Neutrophil (primary cell): ENCODE results near the gene LRIG2.
"Not testable (repeated sequence)": the region's sequence is repeated elsewhere in the genome, so short reads cannot be mapped to it uniquely, and the experiment has no call there.

Source experiments
- H3K27ac ChIP-seq: fragments of 200-600 bp; sonication (generic); 2 replicates; pipeline ENCODE4 v1.5.1; 2016; ENCODE audit warnings: mild to moderate bottlenecking, moderate library complexity
- H3K27me3 ChIP-seq: fragments of 200-600 bp; sonication (generic); 2 replicates; pipeline ENCODE4 v1.6.0; 2016; ENCODE audit warnings: mild to moderate bottlenecking
- H3K36me3 ChIP-seq: fragments of 200-600 bp; sonication (generic); 2 replicates; pipeline ENCODE4 v1.5.1; 2017
- H3K4me1 ChIP-seq, 2 experiments: fragments of 200-600 bp in 1 of 2; sonication (generic) in 1 of 2; 1 replicate in 1 of 2; 2 replicates in 1 of 2; pipeline versions ENCODE4 v1.5.1 to v1.6.1; 2013 to 2016; ENCODE audit warnings: low read depth in 1 of 2, low read length in 1 of 2, mild to moderate bottlenecking in 1 of 2, moderate library complexity in 1 of 2; ENCODE audit not compliant: control insufficient read depth in 1 of 2, insufficient read depth in 1 of 2
- H3K4me3 ChIP-seq, 2 experiments: fragments of 200-600 bp in 1 of 2; sonication (generic) in 1 of 2; 1 replicate in 1 of 2; 2 replicates in 1 of 2; pipeline ENCODE4 v1.5.1; 2013 to 2016; ENCODE audit warnings: low read depth in 1 of 2, low read length in 1 of 2, mild to moderate bottlenecking in 1 of 2, moderate library complexity in 1 of 2
- H3K9me3 ChIP-seq: fragments of 200-600 bp; sonication (generic); 2 replicates; pipeline ENCODE4 v1.5.1; 2016
- TF ChIP-seq, protein P1 (sequence below): fragments of 200-600 bp; sonication (generic); IDR thresholded peaks from 2 replicates; pipeline ENCODE4 v1.5.1; 2016; ENCODE audit warnings: antibody characterized with exemption

Gene LRIG2

DNA sequence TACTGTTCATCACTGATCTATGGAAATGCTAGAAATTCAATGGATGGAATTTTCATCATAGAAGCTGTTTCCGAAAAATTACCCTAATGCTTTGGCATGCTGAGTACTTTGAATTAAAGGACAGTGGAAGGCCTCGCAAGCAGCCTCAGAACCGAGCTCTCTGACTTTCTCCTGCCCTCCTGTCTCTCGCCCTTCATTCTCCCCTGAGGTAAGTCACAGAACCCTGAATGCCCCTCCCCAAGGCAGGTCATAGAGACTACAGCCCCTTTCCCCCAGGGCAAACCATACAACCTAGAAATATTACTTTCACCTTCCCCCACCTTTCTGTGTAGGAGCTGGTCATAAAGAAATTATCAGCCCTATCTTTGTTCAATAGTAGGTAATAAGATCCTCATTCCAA lies 74.8 kb downstream of the LRIG2 start:
- Histone ChIP-seq H3K4me3 (no peak overlapping the region), H3K9me3 (no peaks in the 10 kb centered on the region), H3K27me3 (no peaks in the 10 kb centered on the region), H3K4me1 (no peaks in the 10 kb centered on the region), H3K36me3 (no peaks in the 10 kb centered on the region), H3K27ac (no peak overlapping the region)
- TF ChIP-seq, protein P1, sequence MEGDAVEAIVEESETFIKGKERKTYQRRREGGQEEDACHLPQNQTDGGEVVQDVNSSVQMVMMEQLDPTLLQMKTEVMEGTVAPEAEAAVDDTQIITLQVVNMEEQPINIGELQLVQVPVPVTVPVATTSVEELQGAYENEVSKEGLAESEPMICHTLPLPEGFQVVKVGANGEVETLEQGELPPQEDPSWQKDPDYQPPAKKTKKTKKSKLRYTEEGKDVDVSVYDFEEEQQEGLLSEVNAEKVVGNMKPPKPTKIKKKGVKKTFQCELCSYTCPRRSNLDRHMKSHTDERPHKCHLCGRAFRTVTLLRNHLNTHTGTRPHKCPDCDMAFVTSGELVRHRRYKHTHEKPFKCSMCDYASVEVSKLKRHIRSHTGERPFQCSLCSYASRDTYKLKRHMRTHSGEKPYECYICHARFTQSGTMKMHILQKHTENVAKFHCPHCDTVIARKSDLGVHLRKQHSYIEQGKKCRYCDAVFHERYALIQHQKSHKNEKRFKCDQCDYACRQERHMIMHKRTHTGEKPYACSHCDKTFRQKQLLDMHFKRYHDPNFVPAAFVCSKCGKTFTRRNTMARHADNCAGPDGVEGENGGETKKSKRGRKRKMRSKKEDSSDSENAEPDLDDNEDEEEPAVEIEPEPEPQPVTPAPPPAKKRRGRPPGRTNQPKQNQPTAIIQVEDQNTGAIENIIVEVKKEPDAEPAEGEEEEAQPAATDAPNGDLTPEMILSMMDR, result no peak

DNA sequence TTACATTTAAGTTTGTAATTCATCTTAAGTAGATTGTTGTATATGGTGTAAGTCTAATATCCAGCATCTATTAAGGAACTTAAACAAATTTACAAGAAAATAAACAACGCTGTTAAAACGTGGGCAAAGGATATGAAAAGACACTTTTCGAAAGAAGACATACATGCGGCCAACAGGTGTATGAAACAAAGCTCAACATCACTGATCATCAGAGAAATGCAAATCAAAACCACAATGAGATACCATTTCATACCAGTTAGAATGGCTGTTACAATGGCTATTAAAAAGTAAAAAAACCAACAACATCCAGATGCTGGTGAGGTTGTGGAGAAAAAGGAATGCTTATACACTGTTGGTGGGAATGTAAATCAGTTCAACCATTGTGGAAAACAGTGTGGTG lies 77.5 kb downstream of the LRIG2 start:
- H3K9me3 ChIP-seq, H3K36me3 ChIP-seq, H3K4me3 ChIP-seq, H3K4me1 ChIP-seq, H3K27ac ChIP-seq, H3K27me3 ChIP-seq: not testable (repeated sequence)

DNA sequence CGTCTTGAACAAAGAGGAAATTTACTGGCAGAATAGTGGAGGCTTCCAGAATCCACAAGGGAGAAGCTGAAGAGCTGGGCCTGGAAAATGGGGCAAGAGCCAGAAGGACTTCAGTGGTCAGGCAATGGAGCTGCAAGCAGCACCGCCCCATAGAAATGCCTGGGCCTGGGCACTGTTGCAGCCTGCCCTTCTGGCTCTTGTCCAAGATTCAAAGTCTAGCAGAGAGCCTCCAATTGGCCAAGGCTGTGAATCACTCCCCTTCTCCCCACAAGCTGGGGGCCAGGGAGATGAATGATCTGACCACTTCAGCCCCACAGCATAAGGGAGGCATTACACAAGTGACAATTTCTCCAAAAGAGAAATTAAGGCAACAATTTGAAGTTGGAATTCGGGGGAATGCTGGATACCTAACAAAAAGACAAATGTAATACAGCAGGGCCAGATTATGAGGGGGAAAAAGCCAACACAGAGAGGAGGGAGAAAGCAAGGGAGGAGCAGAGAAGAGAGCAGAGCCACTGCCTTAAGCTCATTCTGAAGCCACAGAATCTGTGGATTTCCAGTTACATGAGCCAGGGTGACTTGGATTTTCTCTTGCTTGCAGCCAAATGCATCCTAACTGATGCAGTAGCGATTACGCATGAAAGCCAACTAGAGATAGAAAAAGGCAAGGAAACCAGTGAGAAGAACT lies 80.3 kb downstream of the LRIG2 start:
- H3K9me3 ChIP-seq, result no peaks in the 10 kb centered on the region
- no peaks in the 10 kb centered on the region for H3K27me3 ChIP-seq
- no peaks in the 10 kb centered on the region for H3K4me1 ChIP-seq
- no peak overlapping the region for H3K4me3 ChIP-seq
- no peaks in the 10 kb centered on the region for H3K36me3 ChIP-seq
- no peak overlapping the region for H3K27ac ChIP-seq
- TF ChIP-seq, protein P1, result no peak

DNA sequence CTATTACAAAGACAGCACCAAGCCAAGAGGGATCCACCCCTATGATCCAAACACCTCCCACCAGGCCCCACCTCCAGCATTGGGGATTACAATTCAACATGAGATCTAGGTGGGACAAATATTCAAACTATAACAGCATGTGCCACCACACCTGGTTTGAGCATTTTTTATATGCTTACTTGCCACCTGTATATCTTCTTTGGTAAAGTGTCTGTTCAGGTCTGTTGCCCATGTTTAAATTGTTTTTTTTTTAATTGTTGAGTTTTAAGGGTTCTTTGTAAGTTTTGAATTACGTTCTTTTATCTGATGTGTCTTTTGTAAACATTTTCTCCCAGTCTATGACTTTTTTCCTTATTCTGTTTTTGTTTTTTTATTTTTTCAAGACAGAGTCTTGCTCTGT lies 83.4 kb downstream of the LRIG2 start:
- Histone ChIP-seq H3K27me3 (no peaks in the 10 kb centered on the region), H3K27ac (no peak overlapping the region), H3K9me3 (no peaks in the 10 kb centered on the region)

DNA sequence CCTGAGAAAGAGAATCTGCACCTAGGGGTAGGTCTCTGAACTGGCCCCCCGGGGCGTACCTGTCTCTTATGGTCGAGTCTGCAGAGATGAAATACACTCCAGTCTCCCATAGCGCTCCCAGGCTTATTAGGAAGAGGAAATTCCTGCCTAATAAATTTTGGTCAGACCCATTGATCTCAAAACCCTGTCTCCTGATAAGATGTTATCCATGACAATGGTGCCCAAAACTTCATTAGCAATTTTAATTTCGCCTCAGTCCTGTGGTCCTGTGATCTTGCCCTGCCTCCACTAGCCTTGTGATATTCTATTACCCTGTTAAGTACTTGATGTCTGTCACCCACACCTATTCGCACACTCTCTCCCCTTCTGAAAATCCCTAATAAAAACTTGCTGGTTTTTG lies 85.7 kb downstream of the LRIG2 start:
- not testable (repeated sequence) for H3K9me3 ChIP-seq, H3K27me3 ChIP-seq, H3K4me1 ChIP-seq

More for the DNA sequence above, 83.4 kb downstream of the LRIG2 start:
- no peaks in the 10 kb centered on the region for H3K36me3 ChIP-seq
- H3K4me1 ChIP-seq, result no peaks in the 10 kb centered on the region
- H3K4me3 ChIP-seq, result no peak overlapping the region
- TF ChIP-seq, protein P1, result no peak

DNA sequence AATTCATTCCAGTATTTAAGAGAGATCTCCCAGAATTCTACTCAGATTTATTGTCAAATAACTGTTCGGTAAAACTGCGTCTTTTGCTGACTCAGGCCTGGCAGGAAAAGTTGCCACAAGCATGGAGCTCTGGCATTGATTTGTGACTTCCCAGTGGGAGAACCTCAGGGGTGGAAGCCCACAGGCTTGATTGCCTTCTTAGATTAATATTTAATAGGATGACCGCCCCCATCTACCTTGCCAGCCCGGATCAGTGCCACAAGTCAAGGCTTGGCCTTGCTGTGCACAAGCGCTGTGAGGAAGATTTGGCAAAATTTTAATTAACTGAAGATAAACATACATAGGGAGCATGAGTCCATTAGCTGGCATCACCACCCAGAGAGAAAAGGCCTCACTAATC lies 93.5 kb downstream of the LRIG2 start:
- TF ChIP-seq, protein P1, result no peak
- H3K4me1 ChIP-seq, result no peaks in the 10 kb centered on the region
- H3K4me3 ChIP-seq, result no peak overlapping the region
- H3K27ac ChIP-seq, result no peak overlapping the region
- H3K36me3 ChIP-seq, result no peaks in the 10 kb centered on the region
- no peaks in the 10 kb centered on the region for H3K27me3 ChIP-seq
- H3K9me3 ChIP-seq, result no peaks in the 10 kb centered on the region

More for the DNA sequence above, 85.7 kb downstream of the LRIG2 start:
- H3K36me3 ChIP-seq, H3K4me3 ChIP-seq, H3K27ac ChIP-seq: not testable (repeated sequence)
